HG03025 (cell line): Measurements from ENCODE around the gene HEBP1.
"Not testable (repeated sequence)": the region's sequence is repeated elsewhere in the genome, so short reads cannot be mapped to it uniquely, and the experiment has no call there.

Experiments
- ATAC-seq: cut with Tn5 transposase; IDR thresholded peaks from one replicate; pipeline ENCODE4 v1.9.1; 2021; ENCODE audit warnings: mild to moderate bottlenecking, moderate library complexity; ENCODE audit not compliant: unreplicated experiment, low FRiP score

The HEBP1 gene, protein sequence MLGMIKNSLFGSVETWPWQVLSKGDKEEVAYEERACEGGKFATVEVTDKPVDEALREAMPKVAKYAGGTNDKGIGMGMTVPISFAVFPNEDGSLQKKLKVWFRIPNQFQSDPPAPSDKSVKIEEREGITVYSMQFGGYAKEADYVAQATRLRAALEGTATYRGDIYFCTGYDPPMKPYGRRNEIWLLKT

DNA sequence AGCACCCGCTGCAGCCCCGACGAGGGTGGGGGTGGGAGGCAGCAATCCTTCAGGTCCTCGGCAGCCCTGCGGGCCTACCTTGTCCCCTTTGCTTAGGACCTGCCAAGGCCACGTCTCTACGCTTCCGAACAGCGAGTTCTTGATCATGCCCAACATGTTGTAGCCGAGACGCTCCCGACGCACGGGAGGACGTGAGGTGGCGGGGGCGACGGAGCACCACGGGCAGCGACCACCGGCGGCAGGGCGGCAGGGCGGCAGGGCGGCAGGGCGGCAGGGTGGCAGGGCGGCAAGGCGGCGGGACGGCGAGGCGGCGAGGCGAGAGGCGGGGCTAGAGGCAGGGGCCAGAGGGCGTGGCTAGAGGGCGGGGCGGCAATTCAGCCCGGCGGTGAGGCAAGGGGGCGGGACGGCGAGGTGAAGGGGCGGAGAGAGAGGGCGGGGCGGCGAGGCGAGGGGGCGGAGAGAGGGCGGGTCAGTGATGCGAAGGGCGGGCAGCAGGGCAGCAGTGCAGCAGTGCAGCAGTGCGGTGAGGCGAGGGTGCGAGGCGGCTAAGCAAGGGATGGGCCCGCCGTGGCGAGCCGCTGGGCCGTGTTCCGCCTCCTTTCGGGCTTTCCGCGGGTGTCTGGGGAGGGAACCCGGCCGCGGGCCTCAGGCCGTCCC lies at the start of gene HEBP1:
TSS of gene HEBP1 (minus strand) at position 307 of the 657 bp plus-strand sequence. CDS start at position 156, 151 bp downstream.
- peak; percentile 77 for ATAC-seq

DNA sequence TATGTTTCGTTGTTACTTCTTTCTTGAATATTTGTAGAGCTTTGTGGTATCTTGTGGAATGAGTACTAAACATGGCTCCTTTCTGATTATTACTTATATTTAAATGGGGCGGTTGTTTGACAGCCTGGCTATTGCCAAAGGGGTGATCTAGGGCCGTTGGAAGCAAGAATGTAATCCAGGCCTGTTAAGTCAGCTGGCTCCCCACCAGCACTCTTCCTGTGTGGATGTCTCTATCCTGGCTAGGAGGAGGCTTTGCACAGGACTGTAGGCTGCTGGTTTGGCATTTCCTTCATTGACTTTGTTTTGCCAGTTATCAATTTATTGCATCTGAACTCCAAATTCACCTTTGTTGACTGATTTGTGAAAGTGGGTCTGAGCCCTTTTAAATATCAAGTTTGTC lies 49.8 kb upstream of the HEBP1 start:
- ATAC-seq, result no peak

DNA sequence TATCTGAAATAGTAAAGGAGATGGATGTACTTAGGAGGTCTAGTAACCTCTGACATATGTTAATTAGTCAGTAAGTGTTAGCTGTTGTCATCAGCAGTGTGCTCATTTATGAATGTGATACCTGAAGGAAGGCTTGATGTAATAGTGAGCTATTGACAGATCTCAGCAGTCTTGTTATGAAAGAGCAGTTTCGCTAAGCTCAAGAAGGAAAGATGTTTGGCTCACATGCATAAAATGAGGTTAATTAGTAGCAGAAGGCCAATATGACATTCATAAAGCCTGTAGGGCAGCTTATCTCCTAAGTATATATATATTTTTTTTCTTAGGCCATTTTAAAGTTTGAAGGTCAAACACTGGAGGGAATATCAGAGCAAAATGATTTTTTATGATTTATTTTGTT lies 46.9 kb upstream of the HEBP1 start:
- ATAC-seq, result no peak

DNA sequence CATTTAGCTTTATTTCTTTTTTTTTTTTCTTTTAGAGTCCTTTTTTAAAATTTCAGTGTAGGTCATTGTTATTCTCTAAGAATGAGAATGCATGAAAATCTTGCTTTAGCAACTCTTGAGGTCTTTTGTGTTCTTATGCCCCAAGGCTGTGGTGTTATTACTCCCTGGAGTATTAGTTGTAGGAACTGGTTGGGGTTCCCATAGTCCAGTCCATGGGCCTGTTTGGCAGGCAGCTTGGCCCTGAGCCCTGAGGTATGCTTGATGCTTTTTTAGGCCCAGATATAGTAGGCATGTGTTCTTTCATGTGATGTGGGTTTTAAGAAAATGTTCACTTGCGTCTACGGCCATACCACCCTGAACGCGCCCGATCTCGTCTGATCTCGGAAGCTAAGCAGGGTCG lies 45.8 kb upstream of the HEBP1 start:
- no peak for ATAC-seq

DNA sequence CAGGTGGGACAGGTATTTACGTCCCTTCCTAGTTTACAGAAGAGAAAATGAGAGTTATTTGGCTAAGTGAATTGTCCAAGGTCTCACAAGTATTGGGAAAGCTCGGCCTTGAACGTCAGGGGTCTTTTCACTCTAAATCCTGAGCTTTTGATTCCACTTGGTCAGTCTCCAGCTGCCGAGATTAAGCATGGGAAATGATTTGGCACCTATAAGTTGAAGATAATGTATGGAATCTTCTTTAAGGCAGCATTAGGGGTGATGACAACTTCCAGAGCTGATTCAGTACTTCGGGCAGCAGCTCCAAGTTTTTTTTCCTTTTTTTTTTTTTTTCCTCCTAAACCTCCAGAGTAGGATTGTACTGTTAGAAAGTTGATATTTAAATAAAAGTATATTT lies 44.8 kb upstream of the HEBP1 start:
- ATAC-seq, result no peak

DNA sequence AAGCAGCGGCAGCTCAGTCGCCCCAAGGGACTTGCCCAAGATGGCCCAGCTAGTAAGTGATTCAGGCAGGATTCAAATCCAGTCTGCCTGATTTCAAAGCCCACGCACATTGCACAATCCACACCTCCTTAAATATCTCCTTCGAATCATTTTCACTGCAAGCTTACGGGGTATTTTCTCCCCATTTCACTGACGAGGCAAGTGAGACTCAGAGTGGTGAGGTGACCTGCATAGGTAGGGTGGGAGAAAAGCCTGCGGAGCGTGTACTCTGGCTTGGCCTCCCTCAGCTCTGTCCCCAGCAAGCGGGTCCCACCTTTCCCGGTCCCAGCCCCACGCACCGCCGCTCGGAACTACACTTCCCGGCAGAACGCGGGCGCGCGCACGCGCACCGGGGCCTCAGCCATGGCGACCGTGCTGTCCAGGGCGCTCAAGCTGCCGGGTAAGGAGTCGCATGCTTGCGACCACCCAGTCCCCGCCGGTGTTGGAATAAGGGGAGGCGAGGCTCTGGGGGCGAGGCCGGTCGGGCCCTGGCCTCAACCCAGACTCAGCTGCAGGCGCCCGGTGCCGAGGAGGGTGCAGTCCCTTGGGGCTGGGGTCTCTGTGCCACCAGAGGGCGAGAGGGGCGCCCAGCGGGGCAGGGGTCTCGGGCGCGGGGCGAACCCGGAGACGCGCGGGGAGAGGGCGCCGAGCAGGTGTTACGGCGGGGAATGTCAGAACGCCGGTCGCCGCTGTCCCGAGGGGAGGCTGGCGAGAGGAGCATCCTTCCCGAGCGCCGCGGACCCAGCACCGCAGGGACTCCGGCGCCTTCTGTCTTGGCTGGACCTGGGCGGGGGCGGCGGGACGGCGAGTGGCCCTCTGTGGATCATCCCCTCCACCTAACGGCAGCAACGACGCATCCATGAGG lies 44.2 kb upstream of the HEBP1 start, which contains the start of gene FAM234B:
TSS of gene FAM234B (plus strand) at position 380 of the 904 bp plus-strand sequence. CDS start at position 403, 23 bp downstream.
- peak; percentile 81 for ATAC-seq

DNA sequence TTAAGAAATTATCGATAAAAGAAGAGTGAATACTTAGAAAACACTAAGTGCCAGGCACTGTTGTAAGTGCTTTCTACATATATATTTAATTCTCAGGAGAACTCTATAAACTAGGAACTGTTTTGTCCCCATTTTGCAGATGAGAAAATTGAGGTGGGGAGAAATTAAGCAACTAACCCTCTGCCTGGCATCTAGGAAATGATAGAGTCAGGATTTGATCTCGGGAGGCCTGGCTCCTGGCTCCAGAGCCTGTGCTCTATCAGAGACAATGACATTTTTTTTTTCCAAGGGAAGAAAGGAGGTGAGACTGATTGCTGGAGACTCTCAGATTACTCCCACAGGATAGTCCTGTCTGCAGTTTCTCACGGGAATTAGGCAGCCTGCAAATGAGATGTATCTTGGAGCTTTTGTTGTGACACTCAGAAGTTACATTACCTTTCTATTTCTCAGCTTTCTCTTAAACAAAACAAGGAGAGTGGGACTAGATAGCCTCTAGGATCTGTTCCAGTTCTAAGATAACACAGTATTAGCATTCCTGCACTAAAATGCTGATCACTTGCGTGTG lies 42.7 kb upstream of the HEBP1 start:
- no peak for ATAC-seq

DNA sequence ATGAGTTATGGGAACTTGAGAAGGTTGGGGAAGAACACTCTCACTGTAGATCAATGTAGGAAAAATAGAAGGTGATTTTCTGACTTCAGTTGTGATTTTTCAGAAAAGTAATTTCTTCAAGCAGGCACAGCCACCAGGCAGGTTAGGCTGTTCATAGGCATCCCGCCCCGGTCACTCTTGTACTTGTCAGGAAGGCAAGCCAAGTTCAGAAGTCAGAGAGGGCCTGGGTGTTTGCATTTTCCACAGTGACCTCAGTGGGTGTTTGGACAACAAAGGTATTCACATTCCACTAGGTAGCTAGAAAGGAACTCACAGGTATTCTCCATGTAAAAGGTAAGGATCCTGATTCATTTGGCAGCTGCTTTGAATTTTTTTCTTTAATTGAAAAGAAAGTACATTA lies 41.2 kb upstream of the HEBP1 start:
- no peak for ATAC-seq

DNA sequence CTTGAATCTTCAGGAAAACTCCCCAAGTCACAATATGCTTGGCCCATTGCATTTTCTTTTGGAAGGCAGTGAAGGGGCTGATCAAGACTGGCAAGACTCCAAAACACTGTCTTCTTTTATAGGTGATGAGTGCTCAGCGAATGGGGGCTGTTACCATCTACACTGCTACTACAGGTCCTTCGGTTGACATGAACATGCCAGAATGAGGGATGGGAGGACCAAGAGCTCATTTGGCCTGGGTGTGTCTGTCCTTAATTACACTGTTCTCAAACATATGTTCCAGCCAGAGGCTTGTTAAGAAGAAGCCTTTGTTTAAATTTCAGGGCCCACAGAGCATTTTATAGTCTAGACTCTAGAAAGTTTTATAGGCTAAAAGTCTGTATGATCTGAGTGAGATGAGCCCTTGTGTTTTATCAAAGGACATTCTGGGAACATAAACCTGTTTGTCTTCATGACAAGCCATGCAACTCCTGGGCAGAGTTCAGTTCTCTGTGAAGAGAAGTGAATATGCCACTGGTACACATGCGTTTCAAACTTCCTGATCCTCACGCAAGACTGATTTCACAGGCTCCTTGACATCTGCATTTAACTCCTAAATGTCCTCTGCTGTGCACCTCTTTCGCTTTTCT lies 39.4 kb upstream of the HEBP1 start:
- ATAC-seq, result no peak

DNA sequence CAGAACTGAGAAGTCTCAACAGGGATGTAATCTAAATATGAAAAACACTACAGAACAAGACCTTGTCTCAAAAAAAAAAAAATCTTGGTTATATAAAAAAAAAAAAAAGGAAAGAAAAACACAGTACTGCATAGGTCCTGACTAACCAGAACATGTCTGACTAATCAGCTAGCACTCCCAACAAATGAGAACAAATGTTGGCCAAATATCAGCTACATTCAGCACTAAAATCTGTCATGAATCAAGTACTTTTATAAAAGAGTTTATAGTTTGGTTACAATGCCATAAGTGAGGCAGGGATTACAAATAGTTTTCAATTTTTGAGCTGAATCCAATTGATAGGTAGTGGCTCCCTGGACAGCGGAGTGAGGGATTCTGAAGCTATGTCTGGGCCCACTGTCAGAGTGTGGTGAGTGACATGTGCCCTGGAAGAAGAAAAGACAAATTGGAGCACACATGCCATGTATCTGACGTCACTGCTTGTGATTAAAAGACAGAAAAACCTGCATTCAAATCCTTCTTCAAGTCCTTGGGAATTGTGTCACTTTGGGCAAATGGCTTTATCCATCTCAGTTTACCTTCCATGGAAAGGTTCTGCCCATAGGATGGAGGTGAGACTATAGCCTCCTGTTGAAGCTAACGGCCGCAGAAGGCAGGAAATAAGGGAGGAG lies 38.6 kb upstream of the HEBP1 start:
- no peak for ATAC-seq

DNA sequence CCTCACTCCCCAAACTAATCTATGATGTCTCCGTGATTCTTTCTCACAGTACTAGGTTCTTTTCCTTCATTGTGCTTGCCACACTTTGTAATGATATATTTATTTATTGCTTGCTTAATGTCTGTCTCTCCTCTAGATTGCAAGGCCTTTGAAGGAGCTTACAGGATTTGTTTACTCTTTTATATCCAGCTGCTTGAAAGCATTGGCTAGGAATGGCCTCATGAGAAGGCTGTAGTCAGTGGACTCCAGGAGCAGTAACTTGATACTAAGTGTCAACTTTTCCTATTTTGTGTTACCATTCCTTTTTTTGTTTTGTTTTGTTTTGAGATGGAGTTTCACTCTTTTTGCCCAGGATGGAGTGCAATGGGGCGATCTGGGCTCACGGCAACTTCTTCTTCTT lies 36.8 kb upstream of the HEBP1 start:
- ATAC-seq, result no peak

DNA sequence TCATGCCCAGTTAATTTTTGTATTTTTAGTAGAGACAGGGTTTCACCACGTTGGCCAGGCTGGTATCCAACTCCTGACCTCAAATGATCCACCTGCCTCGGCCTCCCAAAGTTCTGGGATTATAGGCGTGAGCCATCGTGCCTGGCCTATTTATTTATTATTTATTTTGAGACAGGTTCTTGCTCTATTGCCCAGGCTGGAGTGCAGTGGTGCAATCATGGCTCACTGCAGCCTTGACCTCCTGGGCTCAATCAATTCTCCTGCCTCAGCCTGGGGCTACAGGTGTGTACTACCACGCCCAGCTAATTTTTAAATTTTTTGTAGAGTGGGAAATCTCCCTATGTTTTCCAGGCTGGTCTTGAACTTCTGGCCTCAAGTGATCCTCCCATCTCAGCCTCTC lies 35.3 kb upstream of the HEBP1 start:
- ATAC-seq, result not testable (repeated sequence)

DNA sequence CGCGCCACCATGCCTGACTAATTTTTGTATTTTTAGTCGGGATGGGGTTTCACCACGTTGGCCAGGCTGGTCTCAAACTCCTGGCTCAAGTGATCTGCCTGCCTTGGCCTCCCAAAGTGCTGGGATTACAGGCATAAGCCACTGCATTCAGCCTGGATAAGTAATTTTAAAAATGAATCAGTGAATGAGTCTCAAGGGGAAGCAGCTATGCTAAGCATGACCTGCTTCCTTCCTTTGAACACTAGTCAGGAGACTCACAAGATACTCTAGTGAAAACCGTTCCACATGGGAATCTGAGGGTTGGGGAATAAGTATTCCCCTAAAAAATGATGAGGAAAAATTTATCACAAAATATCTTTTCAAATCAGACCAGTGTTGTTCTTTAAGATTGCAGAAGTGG lies 33.4 kb upstream of the HEBP1 start:
- no peak for ATAC-seq

DNA sequence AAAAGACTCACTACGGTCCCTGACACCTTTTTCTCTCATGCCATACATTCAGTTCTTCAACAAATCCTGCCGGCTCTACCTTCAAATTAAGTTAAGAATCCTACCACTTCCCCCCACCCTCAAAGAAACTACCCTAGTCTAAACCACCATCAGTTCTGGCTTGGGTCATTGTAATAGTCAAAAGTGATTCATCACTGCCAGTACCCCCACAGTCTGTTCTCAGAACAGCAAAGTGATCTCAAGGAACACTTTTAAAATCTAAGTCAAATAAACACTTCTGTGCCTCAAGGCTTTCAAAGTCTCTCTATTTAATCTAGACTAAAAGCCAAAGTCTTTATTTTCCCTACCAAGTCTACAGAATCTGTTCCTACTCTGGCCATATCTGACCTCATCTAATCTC lies 32.1 kb upstream of the HEBP1 start:
- ATAC-seq, result no peak

DNA sequence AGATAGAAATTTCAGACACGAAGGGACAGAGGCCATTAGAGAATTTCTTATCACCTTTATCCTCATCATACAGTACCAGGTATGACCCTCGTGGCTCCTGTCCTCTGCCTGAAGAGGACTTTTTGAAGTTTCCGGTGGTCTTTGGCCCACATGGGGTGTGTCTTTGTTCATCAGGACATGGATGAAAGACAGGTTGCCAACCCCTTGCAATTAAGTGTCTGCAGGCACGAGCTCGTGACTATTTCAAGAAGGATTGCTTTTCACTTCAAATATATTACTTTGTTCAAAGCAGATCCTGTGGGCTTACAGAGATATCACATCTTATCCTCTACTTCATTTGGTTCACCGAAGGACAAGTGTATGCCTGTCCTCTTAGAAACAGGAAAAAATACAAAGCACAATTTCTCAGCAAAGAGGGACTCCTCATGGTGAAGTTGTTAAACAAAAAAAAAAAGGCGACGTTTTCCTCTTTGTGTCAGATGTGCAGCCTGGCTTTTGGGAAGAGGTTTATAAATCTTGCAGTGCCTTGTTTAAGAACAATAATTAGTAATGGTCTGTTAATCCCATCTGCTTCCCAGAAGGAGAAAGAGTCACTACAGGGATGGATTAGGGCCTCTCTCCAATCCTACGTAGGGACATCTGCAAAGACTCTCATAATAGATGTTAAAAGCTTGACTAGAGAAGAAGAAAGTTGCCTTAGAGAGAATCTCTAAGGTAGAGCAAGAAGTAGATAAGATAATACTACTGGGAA lies 30.7 kb upstream of the HEBP1 start:
- no peak for ATAC-seq

DNA sequence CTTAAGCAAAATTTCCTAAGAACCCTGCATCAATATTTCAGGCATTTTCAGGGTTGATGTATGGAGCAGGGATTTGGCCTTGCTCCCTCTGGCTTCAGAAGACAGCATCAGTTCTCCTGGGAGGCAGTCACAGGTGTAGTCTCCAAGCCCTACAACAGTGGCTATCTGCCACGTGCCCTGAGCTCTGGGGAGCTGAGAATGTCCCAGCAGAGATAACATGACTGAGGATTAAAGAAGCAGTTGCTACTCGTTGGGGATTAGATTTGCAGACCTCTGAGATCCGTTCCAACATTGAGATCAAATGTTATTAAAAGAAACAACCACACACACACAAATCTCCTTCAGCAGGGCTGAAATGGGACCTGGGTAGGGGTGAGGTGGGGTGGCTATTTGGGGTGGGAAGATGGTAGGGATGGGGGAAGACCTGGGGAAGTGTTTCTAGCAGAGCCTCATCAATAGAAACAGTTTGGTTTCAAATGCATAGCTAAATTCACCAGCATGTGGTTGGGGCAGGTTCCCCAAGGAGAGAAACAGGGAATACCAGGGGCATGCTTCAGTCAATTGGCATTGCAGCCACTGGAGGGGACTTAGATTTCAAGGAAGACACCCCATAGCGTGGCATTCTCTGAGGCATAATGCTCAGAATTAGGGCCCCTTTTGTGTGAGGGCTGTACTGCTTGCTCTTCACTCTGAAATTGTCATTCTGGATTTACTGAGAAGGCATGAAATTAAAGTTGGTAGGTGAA lies 28.9 kb upstream of the HEBP1 start:
- no peak for ATAC-seq

DNA sequence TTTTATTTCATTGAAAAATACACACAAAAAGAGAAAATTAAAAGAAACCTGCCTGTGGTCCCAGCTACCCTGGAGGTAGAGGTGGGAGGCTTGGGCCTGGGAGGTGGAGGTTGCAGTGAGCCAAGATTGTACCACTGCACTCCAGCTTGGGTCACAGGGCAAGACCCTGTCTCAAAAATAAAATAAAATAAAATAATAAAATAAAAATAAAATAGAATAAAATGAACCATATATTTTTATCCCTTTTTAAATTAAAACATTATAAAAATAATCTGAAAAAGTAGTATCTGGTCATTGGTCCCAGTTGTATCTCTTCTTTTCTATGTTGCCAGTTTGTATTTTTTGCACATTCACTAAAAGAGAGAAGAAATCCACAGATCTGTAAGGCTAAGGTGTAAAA lies 27.4 kb upstream of the HEBP1 start:
- no peak for ATAC-seq

DNA sequence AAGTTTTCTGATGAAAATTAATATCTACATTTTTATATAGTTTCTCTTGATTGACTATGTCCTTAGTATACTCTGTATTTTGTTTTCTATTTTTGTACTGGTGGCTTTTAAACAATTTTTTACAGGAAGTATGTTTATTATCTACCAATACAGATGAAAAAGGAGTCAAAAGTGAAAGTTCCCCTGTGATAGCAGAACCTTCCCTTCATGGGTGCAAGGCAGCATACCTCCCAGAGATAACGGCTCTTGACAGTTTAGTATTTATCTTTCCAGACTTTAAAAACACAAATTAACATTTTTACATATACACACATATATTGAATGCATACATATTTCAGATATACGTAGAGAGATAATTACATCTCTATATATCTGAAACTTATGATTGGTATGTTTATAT lies 27.0 kb upstream of the HEBP1 start:
- ATAC-seq, result no peak

DNA sequence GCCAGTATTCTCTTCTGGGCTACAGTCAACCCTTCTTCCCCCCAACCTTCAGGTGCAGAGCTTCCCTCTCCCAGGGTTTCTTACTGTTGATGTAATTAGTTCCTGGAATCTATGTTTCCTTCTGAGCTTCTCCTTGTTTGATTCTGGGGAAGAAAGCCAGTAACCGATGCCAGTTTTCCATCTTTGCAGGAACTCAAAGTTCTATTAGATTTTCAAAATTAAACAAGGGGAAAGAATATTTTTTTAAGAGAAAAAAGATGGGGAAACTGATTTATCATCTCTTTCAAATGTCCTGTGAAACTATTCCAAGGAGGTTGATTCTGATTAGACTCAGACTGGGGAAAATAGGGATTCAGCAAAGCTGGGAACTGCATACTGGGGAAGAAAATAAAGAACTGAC lies 26.2 kb upstream of the HEBP1 start:
- no peak for ATAC-seq
